ENCODE results near the gene RIMBP3C.
"Not testable (repeated sequence)": the region's sequence is repeated elsewhere in the genome, so short reads cannot be mapped to it uniquely, and the experiment has no call there.

The RIMBP3C gene

GRCh38 chr22:21559345-21560125, 8.3 kb upstream of the RIMBP3C start:
- not testable (repeated sequence) for H3K9me3 ChIP-seq (ENCODE audit: control insufficient read depth, insufficient read depth, low read length); H3K4me3 ChIP-seq (ENCODE audit: low read length); H3K27ac ChIP-seq (ENCODE audit: low read length); H3K27me3 ChIP-seq (ENCODE audit: control insufficient read depth, insufficient read depth, low read length); H3K4me1 ChIP-seq (ENCODE audit: control insufficient read depth, insufficient read depth, low read length); H3K36me3 ChIP-seq (ENCODE audit: control insufficient read depth, insufficient read depth, low read length); DNase-seq (ENCODE audit: low read depth, low spot score)
- WGBS (ENCODE audit: insufficient coverage, insufficient read length) = no CpG with 5 or more reads among the region's 10 CpGs

- DNase-seq (ENCODE audit: low read depth, low spot score); H3K36me3 ChIP-seq (ENCODE audit: control insufficient read depth, insufficient read depth, low read length); H3K4me3 ChIP-seq (ENCODE audit: low read length); H3K9me3 ChIP-seq (ENCODE audit: control insufficient read depth, insufficient read depth, low read length); H3K27ac ChIP-seq (ENCODE audit: low read length); H3K27me3 ChIP-seq (ENCODE audit: control insufficient read depth, insufficient read depth, low read length); H3K4me1 ChIP-seq (ENCODE audit: control insufficient read depth, insufficient read depth, low read length): not testable (repeated sequence)
- WGBS (ENCODE audit: insufficient coverage, insufficient read length) = no CpG with 5 or more reads among the region's 44 CpGs
Observed at GRCh38 chr22:21550678-21551047, 598 bp downstream of the RIMBP3C start.

- no CpG with 5 or more reads among the region's 62 CpGs for WGBS (ENCODE audit: insufficient coverage, insufficient read length)
- not testable (repeated sequence) for H3K27me3 ChIP-seq (ENCODE audit: control insufficient read depth, insufficient read depth, low read length); H3K4me1 ChIP-seq (ENCODE audit: control insufficient read depth, insufficient read depth, low read length); H3K9me3 ChIP-seq (ENCODE audit: control insufficient read depth, insufficient read depth, low read length); H3K4me3 ChIP-seq (ENCODE audit: low read length); H3K36me3 ChIP-seq (ENCODE audit: control insufficient read depth, insufficient read depth, low read length); DNase-seq (ENCODE audit: low read depth, low spot score); H3K27ac ChIP-seq (ENCODE audit: low read length)
Observed at GRCh38 chr22:21550008-21550677, 1.1 kb downstream of the RIMBP3C start.

GRCh38 chr22:21549558-21549957, 1.7 kb downstream of the RIMBP3C start:
- not testable (repeated sequence) for H3K9me3 ChIP-seq (ENCODE audit: control insufficient read depth, insufficient read depth, low read length); H3K27me3 ChIP-seq (ENCODE audit: control insufficient read depth, insufficient read depth, low read length); H3K27ac ChIP-seq (ENCODE audit: low read length); H3K4me1 ChIP-seq (ENCODE audit: control insufficient read depth, insufficient read depth, low read length); H3K36me3 ChIP-seq (ENCODE audit: control insufficient read depth, insufficient read depth, low read length); H3K4me3 ChIP-seq (ENCODE audit: low read length); DNase-seq (ENCODE audit: low read depth, low spot score)
- WGBS (ENCODE audit: insufficient coverage, insufficient read length) = no CpG with 5 or more reads among the region's 38 CpGs

GRCh38 chr22:21544432-21545322, 6.6 kb downstream of the RIMBP3C start:
- WGBS (ENCODE audit: insufficient coverage, insufficient read length) = no CpG with 5 or more reads among the region's 17 CpGs
- not testable (repeated sequence) for H3K4me3 ChIP-seq (ENCODE audit: low read length); H3K4me1 ChIP-seq (ENCODE audit: control insufficient read depth, insufficient read depth, low read length); H3K27ac ChIP-seq (ENCODE audit: low read length); DNase-seq (ENCODE audit: low read depth, low spot score); H3K36me3 ChIP-seq (ENCODE audit: control insufficient read depth, insufficient read depth, low read length); H3K27me3 ChIP-seq (ENCODE audit: control insufficient read depth, insufficient read depth, low read length); H3K9me3 ChIP-seq (ENCODE audit: control insufficient read depth, insufficient read depth, low read length)

- H3K4me1 ChIP-seq (ENCODE audit: control insufficient read depth, insufficient read depth, low read length); H3K36me3 ChIP-seq (ENCODE audit: control insufficient read depth, insufficient read depth, low read length); DNase-seq (ENCODE audit: low read depth, low spot score); H3K9me3 ChIP-seq (ENCODE audit: control insufficient read depth, insufficient read depth, low read length); H3K4me3 ChIP-seq (ENCODE audit: low read length); H3K27ac ChIP-seq (ENCODE audit: low read length); H3K27me3 ChIP-seq (ENCODE audit: control insufficient read depth, insufficient read depth, low read length): not testable (repeated sequence)
- no CpG with 5 or more reads among the region's 7 CpGs for WGBS (ENCODE audit: insufficient coverage, insufficient read length)
Observed at GRCh38 chr22:21539862-21540261, 11.4 kb downstream of the RIMBP3C start.

- not testable (repeated sequence) for H3K9me3 ChIP-seq (ENCODE audit: control insufficient read depth, insufficient read depth, low read length); DNase-seq (ENCODE audit: low read depth, low spot score); H3K4me3 ChIP-seq (ENCODE audit: low read length); H3K4me1 ChIP-seq (ENCODE audit: control insufficient read depth, insufficient read depth, low read length); H3K27me3 ChIP-seq (ENCODE audit: control insufficient read depth, insufficient read depth, low read length); H3K27ac ChIP-seq (ENCODE audit: low read length); H3K36me3 ChIP-seq (ENCODE audit: control insufficient read depth, insufficient read depth, low read length)
- no CpG with 5 or more reads among the region's 20 CpGs for WGBS (ENCODE audit: insufficient coverage, insufficient read length)
Observed at GRCh38 chr22:21532863-21533648, 18.2 kb downstream of the RIMBP3C start.

GRCh38 chr22:21531525-21531924, 19.7 kb downstream of the RIMBP3C start:
- H3K27ac ChIP-seq (ENCODE audit: low read length); H3K27me3 ChIP-seq (ENCODE audit: control insufficient read depth, insufficient read depth, low read length); H3K36me3 ChIP-seq (ENCODE audit: control insufficient read depth, insufficient read depth, low read length); H3K9me3 ChIP-seq (ENCODE audit: control insufficient read depth, insufficient read depth, low read length); H3K4me1 ChIP-seq (ENCODE audit: control insufficient read depth, insufficient read depth, low read length); DNase-seq (ENCODE audit: low read depth, low spot score); H3K4me3 ChIP-seq (ENCODE audit: low read length): not testable (repeated sequence)
- no CpG with 5 or more reads among the region's 5 CpGs for WGBS (ENCODE audit: insufficient coverage, insufficient read length)

GRCh38 chr22:21526705-21527500, 24.4 kb downstream of the RIMBP3C start:
- not testable (repeated sequence) for H3K27ac ChIP-seq (ENCODE audit: low read length); H3K4me1 ChIP-seq (ENCODE audit: control insufficient read depth, insufficient read depth, low read length); DNase-seq (ENCODE audit: low read depth, low spot score); H3K27me3 ChIP-seq (ENCODE audit: control insufficient read depth, insufficient read depth, low read length); H3K9me3 ChIP-seq (ENCODE audit: control insufficient read depth, insufficient read depth, low read length); H3K36me3 ChIP-seq (ENCODE audit: control insufficient read depth, insufficient read depth, low read length); H3K4me3 ChIP-seq (ENCODE audit: low read length)
- no CpG with 5 or more reads among the region's 6 CpGs for WGBS (ENCODE audit: insufficient coverage, insufficient read length)
